Activated CD4-positive, alpha-beta T cell treated with anti-CD3 and anti-CD28 coated beads, Interleukin-2, amount 50 U/mL, for 48 hours (primary cell): ENCODE measurements around the gene GNL3.
"Not testable (repeated sequence)": the region's sequence is repeated elsewhere in the genome, so short reads cannot be mapped to it uniquely, and the experiment has no call there.

Source experiments
- DNase-seq, 2 experiments: peaks; one replicate each; pipeline ENCODE4 v3.0.0-alpha.2; 2020

Gene GNL3

DNA sequence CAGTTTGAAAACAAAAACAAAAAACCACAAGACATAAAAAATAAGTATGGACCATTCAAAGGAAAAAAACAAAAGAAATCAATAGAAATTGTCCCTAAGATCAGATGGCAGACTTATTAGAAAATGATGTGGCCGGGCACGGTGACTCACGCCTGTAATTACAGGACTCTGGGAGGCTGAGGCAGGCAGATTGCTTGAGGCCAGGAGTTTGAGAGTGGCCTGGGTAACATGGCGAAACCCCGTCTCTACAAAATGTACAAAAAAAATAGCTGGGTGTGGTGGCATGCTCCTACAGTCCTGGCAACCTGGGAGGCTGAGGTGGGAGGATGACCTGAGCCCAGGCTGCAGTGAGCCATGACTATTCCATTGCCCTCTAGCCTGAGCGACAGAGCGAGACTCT is 36.7 kb downstream of the GNL3 start:
- DNase-seq, result no peak

DNA sequence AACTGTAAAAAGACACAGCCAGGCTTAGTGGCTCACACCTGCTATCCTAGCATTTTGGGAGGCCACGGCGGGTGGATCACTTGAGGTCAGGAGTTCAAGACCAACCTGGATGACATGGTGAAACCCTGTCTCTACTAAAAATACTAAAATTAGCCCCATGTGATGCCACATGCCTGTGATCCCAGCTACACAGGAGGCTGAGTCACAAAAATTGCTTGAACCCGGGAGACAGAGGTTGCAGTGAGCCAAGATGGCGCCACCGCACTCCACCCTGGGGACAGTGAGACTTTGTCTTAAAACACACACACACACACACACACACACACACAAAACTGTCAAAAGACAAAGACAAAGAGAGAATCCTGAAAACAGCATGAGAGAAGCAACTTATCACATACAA is 38.1 kb downstream of the GNL3 start:
- DNase-seq, result no peak

DNA sequence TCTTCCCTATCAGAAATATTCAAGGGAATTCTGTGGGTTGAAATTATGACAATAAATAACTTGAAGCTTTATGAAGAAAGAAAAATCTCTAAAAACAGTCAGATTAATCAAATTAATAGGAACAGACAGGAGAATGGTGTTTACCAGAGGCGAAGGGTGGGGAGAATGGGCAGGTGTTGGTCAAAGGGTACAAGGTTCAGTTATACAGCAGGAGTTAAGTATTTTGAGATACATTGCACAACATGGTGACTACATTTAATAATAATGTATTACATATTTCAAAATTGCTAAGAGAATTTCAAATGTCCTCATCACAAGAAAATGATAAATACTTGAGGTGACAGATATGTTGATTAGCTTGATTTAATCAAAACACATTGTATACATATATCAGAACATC is 38.7 kb downstream of the GNL3 start:
- DNase-seq, result no peak

DNA sequence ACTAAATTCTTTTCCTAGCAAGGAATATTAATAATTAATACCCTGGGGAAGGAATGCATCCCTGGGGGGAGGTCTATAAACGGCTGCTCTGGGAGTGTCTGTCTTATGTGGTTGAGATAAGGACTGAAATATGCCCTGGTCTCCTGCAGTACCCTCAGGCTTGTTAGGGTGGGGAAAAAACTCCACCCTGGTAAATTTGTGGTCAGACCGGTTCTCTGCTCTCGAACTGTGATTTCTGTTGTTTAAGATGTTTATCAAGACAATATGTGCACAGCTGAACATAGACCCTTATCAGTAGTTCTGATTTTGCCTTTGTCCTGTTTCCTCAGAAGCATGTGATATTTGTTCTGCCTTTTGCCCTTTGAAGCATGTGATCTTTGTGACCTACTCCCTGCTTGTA is 42.9 kb downstream of the GNL3 start:
- not testable (repeated sequence) for DNase-seq

DNA sequence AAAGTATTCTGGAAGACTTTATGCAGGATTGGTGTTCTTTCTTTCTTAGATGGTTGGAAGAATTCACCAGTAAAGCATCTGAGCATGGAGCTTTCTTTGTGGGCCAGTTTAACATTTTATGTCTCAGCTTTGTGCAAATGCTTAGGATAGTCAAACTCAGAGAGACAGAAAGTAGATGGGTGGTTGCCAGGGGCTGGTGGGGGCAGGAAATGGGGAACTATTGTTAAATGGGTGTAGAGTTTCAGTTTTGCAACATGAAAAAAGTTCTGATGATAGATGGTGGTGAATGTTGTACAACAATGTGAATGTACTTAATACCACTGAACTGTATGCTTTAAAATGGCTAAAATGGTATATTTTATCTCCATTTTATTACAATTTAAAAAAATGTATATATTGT is 44.8 kb downstream of the GNL3 start:
- DNase-seq, result no peak

DNA sequence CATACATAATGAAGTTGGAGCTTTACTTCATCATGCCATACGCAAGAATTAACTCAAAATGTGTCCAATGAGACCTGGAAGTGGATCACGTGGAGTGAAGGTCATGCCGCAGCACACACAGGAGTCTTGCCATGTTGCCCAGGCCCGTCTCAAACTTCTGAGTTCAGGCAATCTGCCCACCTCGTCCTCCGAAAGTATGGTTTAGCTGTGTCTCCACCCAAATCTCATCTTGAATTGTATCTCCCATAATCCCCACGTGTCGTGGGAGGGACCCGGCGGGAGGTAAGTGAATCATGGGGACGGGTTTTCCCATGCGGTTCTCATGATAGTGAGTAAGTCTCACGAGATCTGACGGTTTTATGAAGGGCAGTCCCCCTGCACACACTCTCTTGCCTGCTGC is 45.8 kb downstream of the GNL3 start:
- DNase-seq, result no peak

DNA sequence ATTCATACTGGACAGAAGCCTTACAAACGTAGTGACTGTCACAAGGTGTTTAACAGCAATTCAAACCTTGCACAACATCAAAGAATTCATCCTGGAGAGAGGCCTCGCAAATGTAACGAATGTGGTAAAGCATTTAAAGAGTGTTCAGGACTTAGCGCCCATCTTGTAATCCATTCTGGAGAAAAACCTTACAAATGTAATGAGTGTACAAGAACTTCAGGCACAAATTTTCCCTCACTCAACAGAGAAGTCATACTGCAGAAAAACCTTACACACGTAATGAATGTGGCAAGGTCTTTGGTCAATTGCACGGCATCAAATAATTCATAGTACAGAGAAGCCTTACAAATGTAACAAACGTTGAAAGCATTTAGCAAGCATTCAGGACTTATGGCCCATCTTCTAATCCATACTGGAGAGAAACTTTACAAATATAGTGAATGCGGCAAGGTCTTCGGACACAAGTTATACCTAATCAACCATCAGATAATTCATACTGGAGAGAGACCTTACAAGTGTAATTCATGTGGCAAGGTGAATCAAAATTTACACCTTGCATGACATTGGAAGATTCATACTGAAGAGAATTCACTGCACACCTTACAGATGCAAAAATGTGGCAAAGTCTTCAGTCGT is 47.5 kb downstream of the GNL3 start:
- no peak for DNase-seq

DNA sequence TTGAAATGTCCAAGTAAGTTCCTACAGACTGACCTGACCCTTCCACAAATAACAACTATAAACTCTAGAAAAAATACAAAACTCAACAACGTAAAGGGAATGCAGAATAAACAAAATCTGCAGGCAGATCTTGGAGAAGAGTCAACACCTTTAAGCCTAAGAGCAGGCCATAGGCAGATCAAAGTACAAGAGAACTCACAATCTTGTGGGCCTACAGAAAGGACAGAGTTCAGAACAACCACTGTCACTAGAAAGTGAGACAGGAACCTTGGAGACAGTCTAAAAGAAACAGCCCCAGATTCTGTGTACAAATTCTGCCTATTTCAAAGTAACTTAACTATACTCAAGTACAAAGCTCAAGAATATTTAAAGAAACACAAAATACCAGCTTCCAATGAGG is 53.9 kb downstream of the GNL3 start:
- DNase-seq, result no peak

DNA sequence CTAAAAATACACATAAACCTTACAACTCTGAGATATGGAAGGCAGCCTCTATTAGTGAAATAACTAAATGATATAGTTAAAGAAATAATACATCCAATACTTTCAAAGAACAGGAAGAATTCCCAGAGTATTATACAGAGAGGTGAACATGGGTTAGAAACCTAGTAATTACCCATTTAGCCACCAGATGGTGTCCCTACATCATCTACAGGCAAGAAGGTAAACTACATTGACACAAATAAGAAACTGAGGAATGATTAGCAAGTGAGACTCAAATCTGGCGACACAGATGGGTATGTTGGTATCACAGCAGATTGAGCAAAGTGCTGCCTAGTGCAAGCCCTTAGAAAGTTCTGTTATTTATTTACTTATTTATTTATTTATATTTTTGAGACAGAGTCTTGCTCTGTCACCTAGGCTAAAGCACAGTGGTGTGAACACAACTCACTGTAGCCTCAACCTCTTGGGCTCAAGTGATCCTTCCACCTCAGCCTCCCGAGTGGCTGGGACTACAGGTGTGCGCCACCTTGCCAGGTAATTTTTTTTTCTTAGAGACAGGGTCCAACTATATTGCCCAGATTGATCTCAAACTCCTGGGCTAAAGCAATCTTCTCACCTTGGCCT is 56.7 kb downstream of the GNL3 start:
- DNase-seq, result no peak

DNA sequence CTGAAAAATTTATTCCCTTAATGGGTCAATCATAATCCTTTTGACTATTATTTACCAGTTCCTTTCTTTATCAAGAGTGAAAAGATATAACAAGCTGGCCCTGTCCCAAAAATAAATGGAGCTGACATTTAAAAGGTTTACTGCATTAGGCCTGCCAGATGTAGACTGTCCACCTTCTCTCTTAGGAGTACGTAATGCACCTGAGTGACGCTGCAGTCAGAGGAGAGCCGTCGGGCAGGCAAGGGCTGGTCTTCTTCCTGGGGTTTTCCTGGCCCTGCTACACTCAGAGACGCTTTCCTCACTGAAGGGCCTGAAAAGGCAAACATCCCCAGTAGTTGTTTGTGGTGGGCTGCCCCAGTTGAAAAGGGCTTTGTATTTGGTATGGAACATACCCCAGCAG is 57.3 kb downstream of the GNL3 start:
- no peak for DNase-seq

DNA sequence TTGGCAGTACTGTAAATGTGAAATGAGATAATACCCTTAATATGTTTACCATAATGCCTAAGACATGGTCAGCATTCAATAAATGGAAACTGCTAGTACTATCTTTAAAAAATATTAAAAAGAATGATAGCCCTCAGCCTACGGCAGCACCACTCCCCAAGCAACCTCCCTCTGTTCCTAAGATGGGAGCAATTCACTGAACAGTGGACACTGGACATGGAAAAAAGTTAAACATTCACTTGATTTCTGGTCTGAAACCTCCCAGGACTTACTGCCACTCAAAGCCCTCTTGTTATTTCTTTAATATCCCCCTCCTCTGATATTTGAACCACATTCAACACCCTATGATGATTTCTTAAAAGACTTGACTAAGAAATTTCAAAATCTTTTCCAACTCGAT is 57.9 kb downstream of the GNL3 start:
- DNase-seq, result no peak
